GM21528 (cell line): ENCODE measurements around the gene APBB2.
"Not testable (repeated sequence)": the region's sequence is repeated elsewhere in the genome, so short reads cannot be mapped to it uniquely, and the experiment has no call there.

ENCODE experiments used
- ATAC-seq: cut with Tn5 transposase; IDR thresholded peaks from one replicate; pipeline ENCODE4 v1.9.1; 2021; ENCODE audit warnings: mild to moderate bottlenecking, moderate library complexity; ENCODE audit not compliant: unreplicated experiment, low FRiP score

Gene APBB2

DNA sequence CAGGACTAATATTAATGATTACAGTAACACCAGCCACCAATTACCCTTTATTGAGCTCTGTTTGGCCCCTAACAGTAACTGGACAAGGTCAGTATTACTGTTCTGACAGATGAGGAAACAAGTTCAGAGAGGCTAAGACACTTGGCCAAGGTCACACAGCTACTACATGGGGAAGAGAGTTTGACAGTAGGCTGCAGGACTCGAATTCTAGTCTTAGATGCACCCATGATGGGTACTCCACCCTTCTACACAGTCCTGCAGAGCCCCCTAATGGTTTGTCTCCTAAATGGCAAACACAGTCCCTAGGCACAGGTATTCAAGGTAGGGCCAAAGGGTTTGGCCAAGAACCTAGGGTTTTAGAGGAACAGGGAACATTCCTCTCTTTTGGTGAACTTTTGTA, 370.6 kb downstream of the APBB2 start:
- ATAC-seq = no peak

DNA sequence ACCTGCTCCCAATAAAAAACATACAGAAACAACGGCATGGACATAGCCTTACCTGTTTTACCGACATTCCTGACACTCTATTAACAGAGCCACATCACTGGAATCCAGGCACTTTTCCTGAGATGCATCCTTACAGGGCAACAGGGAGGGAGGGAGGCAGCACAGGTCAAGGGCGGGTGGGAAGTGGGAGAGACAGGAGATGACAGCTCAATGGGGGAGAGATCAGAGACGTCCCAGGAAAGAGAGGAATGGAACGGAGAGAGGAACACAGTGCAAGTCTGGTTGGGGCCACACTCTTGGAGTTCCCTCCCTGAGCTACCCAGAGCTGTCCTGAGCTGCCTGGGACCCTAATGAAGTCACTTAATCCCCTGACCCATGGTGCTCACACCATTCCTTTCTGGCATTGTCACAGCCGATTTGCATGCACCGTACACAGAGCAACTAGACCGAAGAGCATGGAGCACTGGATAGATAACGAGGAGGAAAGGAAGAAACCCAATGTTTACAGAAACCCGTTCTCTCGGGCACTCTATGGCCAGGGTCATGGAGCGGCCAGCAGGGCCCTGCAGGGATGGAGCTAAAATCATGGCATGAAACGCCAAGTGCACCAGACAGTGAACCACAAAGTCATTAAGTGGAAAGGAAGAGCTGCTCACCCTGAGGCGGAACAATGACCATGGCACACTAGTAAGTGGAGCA, 371.5 kb downstream of the APBB2 start:
- ATAC-seq = no peak

DNA sequence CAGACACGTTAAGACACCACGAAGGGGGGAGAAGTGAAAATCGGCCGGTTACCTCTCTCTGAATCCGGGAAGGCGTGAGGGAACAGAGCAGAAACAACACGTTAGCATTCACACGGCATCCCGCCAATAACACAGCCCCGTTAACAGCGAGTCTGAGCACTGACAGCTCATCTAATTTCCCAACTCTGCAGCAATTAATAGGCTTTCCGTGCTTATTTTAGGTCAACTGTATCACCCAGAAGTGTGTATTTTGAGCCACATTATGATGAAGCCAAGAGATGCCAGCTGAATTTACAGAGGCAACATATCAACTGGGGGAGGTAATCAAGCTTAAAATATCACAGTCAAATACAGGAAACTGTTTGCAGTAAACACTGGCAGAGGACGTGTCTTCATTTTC, 372.0 kb downstream of the APBB2 start:
- no peak for ATAC-seq

DNA sequence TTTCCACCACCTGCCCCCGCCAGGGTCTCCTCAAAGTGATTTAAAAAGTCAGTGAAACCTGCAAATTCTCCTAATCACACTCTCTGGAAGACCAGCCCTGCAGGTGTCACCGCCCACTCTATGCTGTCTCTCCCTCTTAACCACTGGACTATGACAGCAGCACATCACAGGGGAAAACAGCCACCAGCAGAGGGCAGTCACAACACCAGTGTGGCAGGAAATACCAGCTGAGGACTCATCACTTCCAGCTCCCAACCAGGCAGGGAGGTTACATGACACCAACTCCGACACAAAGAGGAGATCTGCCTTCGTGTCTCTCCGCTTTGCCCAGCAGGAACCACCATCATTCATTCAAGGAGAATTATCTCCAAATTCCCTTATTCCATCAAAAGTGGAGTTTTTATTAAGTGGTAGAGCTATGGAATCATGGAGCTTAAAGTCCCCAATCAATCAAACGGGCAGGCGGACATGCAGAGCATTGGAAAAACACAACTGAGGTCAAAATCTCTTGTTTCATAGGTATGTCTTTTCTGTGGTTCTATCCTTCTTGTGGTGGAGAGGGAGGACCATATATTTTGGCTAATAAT, 373.3 kb downstream of the APBB2 start:
- peak; percentile 71 for ATAC-seq

DNA sequence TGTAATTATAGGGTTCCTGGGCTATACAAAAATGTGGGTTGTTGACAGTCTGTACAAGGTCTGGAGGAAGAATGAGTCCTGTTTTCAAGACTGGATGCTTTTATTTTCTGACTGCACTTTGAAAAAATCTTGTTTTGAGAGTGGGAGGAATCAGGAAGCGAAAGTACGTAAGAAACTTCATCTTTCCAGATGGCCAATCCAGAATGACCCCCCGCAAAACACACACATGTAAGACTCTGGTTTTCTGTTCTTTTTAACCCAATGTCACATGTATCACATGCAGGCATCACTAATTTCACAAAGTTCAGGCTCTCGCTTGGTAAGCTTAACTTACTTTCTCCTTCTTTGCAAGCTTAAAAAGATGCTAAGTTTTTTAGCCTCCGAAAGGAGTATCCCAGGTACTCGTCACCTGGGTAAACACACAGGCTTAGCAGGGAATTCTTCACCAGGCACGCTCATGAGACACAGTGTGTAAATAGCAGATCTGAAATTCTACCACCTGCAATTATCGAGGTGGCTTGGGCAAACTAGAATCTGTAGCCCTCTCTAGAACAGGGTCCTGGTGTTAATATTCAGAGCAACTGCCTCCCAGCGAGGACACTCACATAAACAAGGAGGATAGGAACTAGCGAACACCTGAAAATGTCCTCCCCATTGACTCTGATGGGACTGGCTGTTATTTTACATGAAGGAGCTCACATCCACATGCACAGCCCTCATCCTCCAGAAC, 373.9 kb downstream of the APBB2 start:
- ATAC-seq = peak; percentile 17

DNA sequence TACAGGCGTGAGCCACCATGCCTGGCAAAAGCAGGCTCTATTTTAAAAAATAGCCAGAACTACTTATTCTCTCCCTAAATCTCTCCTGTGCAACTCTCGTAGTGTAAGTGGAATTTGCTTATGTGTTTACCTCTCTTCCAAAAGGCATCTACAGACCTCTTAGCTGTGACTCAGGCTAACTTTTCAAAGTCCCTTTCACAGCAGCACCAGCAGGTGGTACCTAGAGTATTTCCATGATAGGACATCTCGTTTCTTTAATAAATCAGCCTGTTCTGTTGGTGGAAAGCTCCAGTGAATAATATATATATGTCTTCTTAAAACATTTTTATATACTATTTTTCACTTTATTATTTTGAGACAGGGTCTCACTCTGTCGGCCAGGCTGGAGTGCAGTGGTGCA, 375.6 kb downstream of the APBB2 start:
- ATAC-seq = no peak

DNA sequence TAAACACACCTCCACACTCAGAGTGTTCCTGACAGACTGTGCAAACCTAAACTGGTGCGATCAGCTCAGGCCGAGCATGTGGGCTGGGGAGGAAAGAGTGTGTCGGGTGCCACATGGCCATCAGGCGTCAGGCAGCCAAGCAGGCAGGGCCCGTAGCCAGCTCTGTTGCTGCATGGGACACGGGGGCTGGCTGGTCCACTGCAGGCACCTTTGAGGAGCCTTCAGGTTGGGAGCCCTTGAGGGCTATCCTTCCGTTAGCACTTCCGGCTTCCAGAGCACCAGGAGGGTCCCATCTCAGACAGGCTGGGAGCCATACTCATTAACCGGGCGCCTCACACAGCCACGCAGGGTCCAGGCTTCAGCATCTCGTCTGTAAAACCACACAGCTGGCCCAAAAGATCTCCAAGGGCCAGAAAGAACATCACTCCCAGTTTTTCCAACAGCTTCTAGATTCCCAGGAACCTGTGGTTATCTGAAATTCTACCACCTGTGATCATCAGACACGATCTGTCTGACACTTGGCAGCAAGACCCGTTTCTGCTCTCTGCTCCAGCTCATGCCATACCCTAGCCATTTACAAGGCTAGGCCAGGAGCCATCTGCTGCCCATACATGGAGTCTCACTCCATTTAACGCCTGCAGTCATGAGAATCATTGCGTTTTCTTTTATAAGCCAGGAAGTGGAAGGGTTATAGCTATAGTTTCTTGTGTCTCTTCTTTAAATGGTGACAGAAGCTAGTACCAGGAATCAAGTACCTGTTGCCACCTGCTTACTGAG, 377.1 kb downstream of the APBB2 start:
- no peak for ATAC-seq

DNA sequence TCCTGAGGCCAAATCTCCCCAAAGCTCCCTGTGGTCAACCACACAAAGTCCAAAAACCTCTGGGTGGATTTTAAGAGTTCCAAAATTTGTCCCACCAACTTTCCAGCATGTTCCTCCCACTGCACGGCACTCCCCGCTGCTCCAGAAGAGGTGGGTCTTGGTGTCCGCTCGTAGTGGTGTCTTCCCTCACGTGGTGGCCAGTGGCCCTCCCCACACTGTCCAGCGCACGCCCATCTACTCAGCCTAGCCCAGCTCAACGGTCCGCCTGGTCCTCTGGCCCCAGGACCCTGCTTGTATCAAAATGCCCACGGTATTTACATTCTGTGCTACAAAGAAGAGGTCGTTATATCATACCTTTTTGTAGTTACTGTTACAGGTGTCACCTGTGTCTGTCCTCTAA, 381.1 kb downstream of the APBB2 start:
- no peak for ATAC-seq

DNA sequence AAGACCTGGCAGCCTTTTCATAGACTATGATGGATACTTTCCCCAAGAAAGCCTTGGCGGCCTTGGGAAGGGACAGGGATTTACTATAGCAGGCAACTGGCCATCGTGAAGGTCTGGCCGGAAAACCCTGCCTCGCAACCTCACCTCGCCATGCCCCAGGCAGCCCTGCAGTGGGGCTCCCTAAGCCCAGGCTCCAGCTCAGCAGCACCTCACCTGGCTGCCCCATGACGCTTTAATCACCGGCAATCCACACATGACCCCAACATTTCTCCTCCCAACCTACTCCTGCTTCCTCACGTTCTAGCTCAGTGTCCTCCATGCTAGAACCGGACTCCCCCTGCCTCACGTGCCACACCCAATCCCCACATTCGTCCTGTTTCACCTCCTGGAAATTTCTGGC, 382.2 kb downstream of the APBB2 start:
- ATAC-seq = no peak

DNA sequence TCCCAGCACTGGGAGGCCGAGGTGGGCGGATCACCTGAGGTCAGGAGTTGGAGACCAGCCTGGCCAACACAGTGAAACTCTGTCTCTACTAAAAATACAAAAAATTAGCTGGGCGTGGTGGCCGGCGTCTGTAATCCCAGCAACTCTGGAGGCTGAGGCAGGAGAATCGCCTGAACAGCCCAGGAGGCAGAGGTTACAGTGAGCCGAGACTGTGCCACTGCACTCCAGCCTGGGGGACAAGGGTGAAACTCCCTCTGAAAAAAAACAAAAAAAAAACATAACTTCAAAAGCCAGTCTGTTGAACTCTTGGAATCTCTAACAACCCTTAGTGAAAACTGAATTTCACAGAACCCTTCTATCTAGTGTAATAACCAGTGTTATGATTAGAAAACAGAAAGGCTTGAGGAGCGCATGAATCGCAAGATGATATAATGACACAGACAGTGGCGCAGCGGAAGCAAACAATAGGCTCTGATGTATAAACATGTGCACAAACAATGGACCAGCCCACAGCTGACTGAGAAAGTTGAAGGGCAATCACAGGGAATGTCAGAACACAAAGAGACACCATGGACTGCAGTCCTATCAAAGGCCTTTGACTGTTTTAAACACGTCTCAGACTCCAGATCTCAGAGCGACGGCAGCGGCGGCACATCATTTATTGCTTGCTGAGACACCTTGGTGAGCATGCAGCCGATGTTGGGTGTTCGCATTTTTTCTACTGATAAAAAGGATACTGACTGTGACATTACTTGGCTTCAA, 383.0 kb downstream of the APBB2 start:
- ATAC-seq = no peak

DNA sequence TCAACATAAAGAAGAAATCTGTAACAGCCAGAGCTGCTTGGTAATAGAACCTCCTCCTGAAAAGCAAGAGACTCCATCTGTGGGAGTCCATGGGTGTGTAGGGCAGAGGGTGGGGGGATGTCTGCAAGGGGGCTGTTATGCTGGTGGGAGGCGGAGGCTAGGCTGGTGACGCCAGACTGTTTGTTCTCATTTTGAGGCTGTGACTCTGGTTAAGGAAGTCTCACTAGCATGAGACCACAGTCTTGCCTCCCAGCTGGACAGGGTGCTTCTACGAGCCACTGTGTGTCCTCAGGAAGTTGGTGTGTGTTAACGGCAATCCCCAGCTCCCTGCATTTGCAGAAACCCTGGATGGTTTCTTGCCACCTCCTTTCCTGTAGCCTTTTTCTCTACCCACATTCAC, 384.8 kb downstream of the APBB2 start:
- no peak for ATAC-seq

DNA sequence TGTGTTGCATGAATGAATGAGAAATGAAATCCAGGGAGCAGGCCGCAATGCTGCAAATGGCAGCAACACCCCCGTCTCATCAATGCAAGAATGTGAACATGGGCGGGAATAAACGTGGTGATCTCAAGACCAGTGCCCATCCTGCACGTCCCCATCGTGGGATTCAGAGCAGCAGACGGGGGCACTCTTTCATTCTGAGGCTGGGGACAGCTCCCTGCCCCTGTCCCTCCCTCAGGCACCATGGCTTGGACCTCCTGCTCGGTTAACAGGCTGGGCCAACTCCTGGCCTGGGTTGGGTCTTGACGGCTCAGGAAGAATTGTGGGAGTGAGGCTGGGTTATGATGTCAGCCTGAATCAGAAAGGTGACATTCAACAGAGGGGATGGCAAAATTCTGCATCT, 385.7 kb downstream of the APBB2 start:
- no peak for ATAC-seq

DNA sequence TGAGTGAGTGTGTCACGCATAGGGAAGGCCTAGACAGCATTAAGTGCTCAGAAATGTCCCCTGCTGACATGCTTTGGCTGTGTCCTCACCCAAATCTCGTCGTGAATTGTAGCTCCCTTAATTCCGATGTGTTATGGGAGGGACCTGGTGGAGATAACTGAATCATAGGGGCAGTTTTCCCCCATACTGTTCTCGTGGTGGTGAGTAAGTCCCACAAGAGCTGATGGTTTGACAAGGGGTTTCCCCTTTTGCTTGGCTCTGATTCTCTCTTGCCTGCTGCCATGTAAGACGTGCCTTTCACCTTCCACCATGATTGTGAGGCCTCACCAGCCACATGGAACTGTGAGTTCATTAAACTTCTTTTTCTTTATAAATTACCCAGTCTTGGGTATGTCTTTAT, 386.6 kb downstream of the APBB2 start:
- ATAC-seq = no peak

DNA sequence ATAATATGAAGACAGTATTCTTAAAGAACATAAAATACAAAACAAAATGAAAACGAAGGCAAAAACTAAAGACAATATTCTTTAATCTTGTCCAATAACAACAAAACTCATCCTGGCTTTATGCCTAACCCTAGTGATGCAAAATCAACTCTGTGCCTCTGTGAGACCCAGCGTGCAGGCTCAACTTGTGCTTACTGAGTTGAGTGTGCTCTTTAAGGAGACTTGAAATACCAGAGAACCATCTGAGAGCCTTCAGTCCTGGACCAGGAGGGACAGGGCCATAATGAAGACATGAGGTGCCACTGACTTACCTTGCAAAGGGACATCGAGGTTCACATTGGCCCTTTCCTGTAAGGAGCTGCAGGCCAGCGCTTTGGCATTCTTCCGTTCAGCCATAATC, 387.5 kb downstream of the APBB2 start:
- ATAC-seq = no peak

DNA sequence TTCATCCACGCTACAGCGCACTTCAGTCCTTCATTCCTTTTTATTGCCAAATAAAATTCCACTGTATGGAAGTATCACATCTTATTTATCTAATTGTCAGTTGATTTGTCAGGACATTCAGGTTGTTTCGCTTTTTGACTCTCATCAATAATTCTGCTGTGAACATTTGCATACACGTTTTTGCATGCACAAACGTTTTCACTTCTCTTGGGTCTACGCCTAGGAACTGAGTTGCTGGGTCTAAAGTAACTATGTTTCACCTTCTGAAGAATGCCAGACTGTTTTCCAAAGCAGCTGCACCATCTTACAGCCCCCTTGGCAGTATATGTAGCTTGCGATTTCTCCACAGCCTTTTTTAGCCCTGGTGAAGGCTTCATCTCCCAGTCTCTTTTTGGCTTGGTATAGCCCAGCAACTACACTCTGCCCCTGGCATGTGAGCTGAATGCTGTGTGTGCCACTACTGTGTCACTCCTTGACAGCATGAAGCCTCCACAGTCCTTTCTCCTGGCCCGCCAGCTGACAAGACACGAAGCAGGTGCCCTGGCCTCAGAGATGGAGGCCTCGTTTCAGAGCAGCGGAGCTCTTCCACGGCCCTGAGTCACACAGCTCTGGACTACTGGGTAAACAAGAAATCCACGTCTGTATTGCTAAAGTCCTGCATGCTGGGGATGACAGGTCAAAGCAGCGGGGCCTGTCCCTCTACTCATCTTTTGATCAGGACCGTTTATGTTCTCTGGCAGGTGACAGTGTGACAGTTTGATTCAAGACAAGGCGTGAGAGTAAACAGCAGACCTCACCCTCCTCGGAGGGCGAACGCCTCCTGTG, 389.1 kb downstream of the APBB2 start:
- no peak for ATAC-seq

DNA sequence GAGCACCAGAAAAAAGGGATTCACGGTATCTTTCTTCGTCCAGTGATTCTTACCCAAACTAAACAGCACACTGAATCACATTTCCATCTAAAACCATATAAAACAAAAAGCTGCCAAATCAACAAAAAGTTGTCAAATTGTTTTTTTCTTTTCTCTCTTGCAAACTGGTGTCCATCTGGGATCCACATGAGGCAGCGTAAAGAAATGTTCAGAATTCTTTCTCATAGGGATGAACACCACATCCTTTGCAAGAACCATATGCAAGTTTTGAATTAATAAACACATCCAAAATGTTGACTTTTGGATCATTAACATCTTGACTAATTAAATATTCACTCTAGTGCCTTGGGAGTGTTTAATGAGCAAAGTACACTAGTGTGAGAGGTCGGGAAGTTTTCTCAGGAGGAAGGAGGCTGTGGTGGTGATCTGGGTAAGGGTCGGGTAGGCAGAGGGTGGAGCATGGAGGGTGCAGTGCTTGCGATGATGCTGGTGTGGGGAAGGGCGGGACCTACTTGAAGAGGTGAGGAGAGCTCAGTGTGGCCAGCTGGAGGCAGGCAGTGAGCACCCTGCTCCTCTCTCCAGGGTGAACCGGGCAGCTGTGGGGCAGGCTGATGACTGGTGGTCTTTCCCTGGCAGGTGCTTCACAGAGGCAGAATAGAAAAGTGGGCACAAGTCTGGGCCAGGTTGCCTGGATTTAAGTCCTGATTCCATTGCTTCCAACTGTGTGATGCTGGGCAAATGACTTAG, 391.7 kb downstream of the APBB2 start:
- no peak for ATAC-seq

DNA sequence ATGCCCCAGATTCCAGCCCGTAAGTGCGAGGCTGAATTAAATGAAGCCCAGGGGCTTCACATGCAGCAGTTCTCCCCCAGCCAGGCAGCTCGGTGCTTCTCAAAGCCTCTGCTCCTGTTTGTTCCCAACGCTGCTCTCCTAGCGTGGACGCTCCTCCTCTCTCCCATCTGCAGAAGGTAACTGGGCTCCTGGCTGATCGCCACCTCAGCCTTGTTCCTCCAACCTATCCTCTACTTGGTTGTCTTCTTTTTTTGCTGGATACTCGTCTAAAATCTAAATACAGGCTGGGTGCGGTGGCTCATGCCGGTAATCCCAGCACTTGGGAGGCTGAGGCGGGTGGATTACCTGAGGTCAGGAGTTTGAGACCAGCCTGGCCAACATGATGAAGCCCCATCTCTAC, 394.2 kb downstream of the APBB2 start:
- ATAC-seq = no peak

DNA sequence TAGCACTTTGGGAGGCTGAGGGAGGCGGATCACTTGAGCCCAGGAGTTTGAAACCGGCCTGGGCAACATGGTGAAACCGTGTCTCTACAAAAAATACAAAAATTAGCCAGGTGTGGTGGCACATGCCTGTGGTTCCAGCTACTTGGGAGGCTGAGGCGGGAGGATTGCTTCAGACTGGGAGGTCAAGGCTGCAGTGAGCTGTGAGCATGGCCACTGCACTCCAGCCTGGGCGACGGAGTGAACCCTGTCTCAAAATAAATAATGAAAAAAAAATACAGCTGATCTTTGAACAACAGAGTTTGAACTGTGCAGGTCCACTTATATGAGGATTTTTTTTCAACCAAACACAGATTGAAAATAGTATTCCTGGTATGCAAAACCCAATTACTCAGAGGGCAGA, 397.2 kb downstream of the APBB2 start:
- not testable (repeated sequence) for ATAC-seq

DNA sequence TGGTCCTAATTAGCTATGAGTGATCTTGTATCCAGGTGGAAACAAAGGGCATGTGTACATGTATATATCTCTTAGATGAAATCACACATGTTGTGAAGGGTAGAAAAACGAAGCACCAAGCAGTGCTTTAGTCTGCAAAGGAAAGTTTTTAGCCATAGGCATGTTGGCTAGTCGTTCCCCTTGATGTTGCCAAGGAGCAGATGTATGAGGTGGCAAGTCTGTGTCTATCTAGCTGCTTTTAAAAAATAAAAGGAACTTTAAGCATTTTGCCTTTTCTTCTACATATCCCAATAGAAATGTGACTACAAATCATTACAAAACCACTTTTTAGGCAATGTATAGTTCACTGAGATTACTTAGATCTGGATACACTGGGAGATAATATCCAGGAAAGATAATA, 401.5 kb downstream of the APBB2 start:
- ATAC-seq = no peak
